AG09309 (cell line): ENCODE measurements around the gene PLD3.
A peak's percentile ranks its signal among the peaks of the same experiment; 100 is the strongest.

Source experiments
- DNase-seq: peaks from one replicate; pipeline ENCODE4 v3.0.0-alpha.2; 2010; ENCODE audit warnings: low read depth
- H3K4me3 ChIP-seq: 2 replicates; pipeline ENCODE4 v1.5.1; 2011; ENCODE audit warnings: mild to moderate bottlenecking, low read depth, low read length, moderate library complexity; ENCODE audit not compliant: control insufficient read depth
- TF ChIP-seq, protein P1 (sequence below): IDR thresholded peaks from 2 replicates; pipeline ENCODE4 v1.5.1; 2011; ENCODE audit warnings: mild to moderate bottlenecking, low read depth, low read length, inconsistent platforms; ENCODE audit not compliant: insufficient read depth, control insufficient read depth; ENCODE audit errors: missing control alignments

PLD3 gene

DNA sequence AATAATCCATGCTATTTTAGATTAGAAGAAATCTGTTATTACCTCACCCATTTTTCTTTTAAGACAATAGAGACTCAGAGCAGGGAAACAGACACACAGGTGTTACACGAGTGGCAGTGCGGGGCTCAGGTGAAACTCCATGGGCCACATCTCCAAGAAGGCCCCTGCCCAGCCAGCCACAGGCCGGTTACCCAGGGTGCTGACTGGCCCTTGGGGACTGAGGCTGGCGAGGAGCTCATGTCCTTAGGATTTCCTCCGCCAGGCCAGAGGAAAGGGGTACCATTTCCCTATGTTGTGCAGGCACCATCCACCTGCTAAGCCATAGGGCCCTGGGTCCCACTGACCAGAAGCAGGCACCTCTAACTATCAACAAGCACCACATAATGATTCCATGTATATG, 10.9 kb upstream of the PLD3 start:
- no peak for DNase-seq
- H3K4me3 ChIP-seq, result no peak overlapping the region
- TF ChIP-seq, protein P1, sequence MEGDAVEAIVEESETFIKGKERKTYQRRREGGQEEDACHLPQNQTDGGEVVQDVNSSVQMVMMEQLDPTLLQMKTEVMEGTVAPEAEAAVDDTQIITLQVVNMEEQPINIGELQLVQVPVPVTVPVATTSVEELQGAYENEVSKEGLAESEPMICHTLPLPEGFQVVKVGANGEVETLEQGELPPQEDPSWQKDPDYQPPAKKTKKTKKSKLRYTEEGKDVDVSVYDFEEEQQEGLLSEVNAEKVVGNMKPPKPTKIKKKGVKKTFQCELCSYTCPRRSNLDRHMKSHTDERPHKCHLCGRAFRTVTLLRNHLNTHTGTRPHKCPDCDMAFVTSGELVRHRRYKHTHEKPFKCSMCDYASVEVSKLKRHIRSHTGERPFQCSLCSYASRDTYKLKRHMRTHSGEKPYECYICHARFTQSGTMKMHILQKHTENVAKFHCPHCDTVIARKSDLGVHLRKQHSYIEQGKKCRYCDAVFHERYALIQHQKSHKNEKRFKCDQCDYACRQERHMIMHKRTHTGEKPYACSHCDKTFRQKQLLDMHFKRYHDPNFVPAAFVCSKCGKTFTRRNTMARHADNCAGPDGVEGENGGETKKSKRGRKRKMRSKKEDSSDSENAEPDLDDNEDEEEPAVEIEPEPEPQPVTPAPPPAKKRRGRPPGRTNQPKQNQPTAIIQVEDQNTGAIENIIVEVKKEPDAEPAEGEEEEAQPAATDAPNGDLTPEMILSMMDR, result no peak

DNA sequence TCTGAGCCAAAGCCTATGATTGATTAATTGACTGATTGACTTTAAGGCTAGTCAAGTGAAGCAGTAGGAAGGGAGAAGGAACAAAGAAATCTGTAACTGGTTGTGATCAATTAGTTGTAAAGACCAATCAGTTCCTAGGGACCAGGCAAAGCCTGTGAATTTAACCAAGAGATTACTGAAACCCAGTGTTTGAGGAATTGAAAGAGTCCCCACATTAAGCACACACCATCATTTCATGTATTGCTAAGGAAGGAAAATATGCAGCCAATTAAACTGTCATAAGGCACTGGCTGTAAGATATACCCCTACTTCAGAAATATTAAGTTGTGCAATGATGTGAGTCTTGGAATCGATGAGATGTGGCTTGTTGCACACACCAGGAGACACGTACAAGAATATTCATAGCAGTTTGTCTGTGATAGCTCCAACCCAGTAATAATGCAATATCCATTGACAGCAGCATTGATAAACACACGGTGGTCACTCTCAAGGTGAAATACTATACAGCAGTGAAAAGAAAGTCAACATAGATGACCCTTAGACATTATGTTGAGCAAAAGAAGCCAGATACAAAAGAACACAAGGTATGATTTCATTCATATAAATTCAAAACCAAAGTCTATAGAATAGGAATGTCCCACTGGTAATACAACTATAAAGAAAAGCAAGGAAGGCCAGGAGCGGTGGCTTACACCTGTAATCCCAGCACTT, 9.3 kb upstream of the PLD3 start:
- TF ChIP-seq, protein P1, result no peak

DNA sequence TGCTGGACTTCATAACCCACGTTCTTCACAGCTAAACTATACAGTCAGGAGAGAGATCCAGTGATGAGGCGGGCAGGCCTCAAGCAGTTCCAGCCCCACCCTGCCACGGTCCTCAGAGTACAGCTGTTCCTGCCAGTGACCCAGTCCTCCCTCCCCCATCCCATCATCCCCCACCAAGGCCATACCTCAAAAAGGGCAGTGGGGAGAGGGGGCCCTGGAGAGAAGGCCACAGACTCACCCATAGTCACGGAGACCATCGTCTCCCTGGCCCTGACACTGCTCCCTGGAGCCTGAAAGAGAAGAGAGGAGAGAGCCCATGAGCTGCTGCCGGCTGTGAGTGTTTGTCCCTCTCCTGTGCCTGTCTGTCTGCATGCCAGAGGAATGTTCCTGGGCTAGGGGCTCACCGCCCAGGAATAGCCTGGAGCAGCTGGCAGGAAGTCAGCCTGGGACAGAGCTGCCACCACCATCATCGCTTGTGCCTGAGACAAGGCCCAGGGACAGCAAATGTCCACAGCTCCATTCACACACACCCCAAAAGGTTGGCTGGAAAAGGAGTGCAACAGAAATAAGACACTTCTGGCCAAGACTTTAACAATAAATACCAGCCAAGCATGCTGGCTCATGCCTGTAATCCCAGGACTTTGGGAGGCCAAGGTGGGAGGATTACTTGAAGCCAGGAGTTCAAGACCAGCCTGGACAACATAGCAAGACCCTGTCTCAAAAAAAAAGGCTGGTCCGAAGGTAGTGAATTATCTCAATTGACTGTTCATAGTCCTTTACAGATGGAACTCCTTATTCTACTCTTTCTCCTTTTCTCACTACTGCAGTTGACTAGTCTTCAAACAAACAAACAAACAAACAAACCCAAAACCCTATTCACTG, 6.7 kb upstream of the PLD3 start:
- TF ChIP-seq, protein P1, result no peak
- no peak overlapping the region for H3K4me3 ChIP-seq
- DNase-seq, result no peak

More for the DNA sequence above, 9.3 kb upstream of the PLD3 start:
- no peak overlapping the region for H3K4me3 ChIP-seq
- DNase-seq, result no peak

DNA sequence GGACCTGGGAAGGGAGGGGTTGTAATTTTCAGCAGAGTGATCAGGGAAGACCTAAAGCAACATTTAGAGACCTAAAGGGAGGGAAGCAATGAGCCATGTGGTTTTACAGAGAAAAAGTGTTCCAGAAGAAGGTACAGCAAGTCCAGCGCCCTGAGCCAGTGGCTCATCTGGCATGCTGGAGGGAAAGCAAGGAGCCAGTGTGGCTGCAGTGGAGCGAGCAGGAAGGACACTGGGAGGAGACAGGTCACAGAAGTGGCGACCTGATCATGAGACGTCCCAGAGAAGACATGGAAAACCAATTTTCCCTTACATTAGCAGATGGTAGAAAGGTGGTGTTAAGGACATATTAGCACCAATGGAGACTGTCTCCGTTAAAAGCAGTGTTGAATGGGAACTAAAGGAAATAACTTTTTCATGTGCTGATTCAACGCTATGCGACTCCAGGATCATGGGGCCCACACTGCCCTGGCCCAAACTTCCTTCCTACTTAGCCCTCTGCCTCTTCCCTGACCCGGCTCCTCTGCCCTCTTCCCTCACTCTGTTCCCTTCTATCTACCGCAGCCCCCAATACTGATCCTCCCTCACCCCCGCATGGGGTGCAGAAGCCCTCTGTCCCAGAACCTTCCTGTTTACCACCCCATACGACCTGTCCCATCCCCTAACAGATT, 5.7 kb upstream of the PLD3 start:
- DNase-seq, result no peak
- TF ChIP-seq, protein P1, result no peak

DNA sequence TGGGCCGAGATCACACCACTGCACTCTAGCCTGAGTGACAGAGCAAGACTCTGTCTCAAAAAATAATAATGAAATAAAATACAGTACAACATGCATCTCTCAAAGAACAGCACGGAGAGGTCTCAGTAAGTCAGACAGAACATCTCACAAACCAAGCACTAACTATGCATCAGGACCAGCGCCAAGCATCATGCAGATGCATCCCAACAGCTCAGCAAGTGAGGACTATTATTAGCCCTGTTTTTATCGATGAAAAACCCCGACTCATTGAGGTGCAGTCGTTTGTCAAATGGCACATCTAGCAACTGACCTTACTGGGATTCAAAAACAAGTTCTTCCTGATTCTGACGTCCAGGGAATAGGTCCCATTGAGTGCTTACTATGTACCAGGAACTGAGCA, 4.1 kb upstream of the PLD3 start:
- DNase-seq, result no peak
- H3K4me3 ChIP-seq, result no peak overlapping the region
- TF ChIP-seq, protein P1, result no peak

More for the DNA sequence above, 5.7 kb upstream of the PLD3 start:
- H3K4me3 ChIP-seq, result no peak overlapping the region

DNA sequence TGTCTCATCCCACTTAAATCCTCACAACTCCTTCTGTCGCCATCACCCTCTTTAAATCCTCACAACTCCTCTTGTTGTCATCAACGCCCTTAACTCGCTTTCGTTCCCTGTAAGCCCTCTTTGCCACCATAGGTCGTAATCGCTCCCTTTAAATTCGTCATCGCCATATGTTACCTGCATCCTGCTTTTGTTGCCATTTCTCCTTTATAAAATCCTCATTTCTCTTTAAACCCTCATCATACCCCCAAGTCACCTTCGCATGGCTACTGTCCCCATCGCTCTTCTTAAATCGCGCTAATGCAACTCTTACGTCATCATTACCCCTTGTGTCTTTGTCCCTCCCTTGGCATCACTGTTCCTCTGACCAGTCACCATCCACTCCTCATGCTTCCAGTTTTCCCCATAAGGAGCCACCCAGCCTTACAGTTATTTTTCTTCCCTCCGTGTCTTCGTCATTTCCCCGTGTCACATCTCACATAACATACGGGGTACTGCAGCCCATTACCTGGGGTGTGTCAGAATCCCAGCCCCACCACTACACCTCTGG, 539 bp downstream of the PLD3 start:
- peak overlapping the region; percentile 83 for H3K4me3 ChIP-seq
- TF ChIP-seq, protein P1, result no peak
- DNase-seq, result peak; percentile 8
